Measurements from ENCODE around the gene TET2. TPM values are rescaled to one million over a fixed set of nuclear protein-coding genes. Genes with fewer than 3 reads are reported as not detected.

Gene TET2
- total RNA-seq, 1 experiment from 2014 or later = 3.4 TPM

DNA sequence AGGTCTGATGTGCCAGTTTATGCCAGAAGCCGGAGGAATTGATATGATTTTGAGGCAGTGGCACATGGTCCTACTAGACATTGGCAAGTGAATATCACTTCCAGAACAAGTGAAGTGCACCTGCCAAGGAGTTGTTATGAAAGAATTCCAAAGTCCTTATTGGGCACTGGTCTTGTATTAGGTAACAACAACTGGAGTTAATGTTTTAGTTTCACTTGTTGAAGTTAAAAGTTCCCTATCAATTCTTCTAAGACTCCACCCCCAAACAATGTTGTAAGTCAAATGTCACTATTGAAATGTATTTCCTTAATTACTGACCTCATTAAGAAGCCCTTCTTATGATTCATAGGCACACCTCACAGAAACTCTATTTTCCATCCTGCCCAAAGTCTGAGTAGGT is 3.1 kb downstream of the TET2 start:
- CTCF ChIA-PET = no interaction called here
- Mint-ChIP-seq H3K27ac (no peak overlapping the region), H3K27me3 (ENCODE audit: low read depth) (peaks cover 82% of the 10 kb centered on the region), H3K4me3 (no peak overlapping the region), H3K4me1 (peaks cover 24% of the 10 kb centered on the region), H3K9me3 (no peaks in the 10 kb centered on the region), H3K36me3 (no peaks in the 10 kb centered on the region)
- POLR2A ChIA-PET = no interaction called here
- DNase-seq (ENCODE audit: low spot score) (no peak), ATAC-seq (no peak)
- TF ChIP-seq, protein P1, sequence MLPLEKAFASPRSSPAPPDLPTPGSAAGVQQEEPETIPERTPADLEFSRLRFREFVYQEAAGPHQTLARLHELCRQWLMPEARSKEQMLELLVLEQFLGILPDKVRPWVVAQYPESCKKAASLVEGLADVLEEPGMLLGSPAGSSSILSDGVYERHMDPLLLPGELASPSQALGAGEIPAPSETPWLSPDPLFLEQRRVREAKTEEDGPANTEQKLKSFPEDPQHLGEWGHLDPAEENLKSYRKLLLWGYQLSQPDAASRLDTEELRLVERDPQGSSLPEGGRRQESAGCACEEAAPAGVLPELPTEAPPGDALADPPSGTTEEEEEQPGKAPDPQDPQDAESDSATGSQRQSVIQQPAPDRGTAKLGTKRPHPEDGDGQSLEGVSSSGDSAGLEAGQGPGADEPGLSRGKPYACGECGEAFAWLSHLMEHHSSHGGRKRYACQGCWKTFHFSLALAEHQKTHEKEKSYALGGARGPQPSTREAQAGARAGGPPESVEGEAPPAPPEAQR (CRISPR knock-in tag; IDR thresholded peaks at IDR 0.05) = no peak
- no peak for TF ChIP-seq ETV6 (CRISPR knock-in tag; IDR thresholded peaks at IDR 0.05)
- no peak for TF ChIP-seq NR3C1 (CRISPR knock-in tag; conservative IDR thresholded peaks at IDR 0.05; ENCODE audit: low read depth)
- no peak for TF ChIP-seq ZNF232 (CRISPR knock-in tag; IDR thresholded peaks at IDR 0.05)
- TF ChIP-seq, protein P2, sequence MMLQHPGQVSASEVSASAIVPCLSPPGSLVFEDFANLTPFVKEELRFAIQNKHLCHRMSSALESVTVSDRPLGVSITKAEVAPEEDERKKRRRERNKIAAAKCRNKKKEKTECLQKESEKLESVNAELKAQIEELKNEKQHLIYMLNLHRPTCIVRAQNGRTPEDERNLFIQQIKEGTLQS (CRISPR knock-in tag; conservative IDR thresholded peaks at IDR 0.05) = no peak
- no peak for TF ChIP-seq ZBTB21 (CRISPR knock-in tag; IDR thresholded peaks at IDR 0.05; ENCODE audit: borderline replicate concordance)
- TF ChIP-seq CBFB (CRISPR knock-in tag; IDR thresholded peaks at IDR 0.05; ENCODE audit: low read depth) = no peak

DNA sequence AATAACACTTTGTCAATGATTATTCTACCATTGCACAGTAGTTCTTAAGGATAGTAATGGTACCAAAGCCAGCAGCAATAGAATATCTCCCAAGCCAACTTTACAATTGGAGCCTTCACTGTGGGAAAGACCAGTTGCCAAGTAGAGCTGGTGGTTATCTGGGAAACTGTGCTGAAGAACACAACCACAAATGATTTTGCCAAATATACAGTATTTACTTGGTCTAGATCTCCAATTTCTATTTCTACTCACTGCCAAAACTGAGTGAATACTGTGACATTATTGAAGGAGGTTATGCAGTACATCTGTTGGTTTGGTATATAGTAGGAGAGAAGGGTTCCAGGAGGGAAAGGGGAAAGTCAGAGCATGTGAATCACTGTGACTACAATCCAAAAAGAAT is 3.8 kb downstream of the TET2 start:
- no peaks in the 10 kb centered on the region for H3K9me3 Mint-ChIP-seq
- TF ChIP-seq, protein P3, sequence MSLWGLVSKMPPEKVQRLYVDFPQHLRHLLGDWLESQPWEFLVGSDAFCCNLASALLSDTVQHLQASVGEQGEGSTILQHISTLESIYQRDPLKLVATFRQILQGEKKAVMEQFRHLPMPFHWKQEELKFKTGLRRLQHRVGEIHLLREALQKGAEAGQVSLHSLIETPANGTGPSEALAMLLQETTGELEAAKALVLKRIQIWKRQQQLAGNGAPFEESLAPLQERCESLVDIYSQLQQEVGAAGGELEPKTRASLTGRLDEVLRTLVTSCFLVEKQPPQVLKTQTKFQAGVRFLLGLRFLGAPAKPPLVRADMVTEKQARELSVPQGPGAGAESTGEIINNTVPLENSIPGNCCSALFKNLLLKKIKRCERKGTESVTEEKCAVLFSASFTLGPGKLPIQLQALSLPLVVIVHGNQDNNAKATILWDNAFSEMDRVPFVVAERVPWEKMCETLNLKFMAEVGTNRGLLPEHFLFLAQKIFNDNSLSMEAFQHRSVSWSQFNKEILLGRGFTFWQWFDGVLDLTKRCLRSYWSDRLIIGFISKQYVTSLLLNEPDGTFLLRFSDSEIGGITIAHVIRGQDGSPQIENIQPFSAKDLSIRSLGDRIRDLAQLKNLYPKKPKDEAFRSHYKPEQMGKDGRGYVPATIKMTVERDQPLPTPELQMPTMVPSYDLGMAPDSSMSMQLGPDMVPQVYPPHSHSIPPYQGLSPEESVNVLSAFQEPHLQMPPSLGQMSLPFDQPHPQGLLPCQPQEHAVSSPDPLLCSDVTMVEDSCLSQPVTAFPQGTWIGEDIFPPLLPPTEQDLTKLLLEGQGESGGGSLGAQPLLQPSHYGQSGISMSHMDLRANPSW (CRISPR knock-in tag; conservative IDR thresholded peaks at IDR 0.05; ENCODE audit: low read depth) = no peak
- TF ChIP-seq SOX15 (CRISPR knock-in tag; IDR thresholded peaks at IDR 0.05) = no peak
- TF ChIP-seq, protein P4, sequence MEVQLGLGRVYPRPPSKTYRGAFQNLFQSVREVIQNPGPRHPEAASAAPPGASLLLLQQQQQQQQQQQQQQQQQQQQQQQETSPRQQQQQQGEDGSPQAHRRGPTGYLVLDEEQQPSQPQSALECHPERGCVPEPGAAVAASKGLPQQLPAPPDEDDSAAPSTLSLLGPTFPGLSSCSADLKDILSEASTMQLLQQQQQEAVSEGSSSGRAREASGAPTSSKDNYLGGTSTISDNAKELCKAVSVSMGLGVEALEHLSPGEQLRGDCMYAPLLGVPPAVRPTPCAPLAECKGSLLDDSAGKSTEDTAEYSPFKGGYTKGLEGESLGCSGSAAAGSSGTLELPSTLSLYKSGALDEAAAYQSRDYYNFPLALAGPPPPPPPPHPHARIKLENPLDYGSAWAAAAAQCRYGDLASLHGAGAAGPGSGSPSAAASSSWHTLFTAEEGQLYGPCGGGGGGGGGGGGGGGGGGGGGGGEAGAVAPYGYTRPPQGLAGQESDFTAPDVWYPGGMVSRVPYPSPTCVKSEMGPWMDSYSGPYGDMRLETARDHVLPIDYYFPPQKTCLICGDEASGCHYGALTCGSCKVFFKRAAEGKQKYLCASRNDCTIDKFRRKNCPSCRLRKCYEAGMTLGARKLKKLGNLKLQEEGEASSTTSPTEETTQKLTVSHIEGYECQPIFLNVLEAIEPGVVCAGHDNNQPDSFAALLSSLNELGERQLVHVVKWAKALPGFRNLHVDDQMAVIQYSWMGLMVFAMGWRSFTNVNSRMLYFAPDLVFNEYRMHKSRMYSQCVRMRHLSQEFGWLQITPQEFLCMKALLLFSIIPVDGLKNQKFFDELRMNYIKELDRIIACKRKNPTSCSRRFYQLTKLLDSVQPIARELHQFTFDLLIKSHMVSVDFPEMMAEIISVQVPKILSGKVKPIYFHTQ (CRISPR knock-in tag; IDR thresholded peaks at IDR 0.05) = no peak
- no peak for TF ChIP-seq ZNF317 (CRISPR knock-in tag; IDR thresholded peaks at IDR 0.05; ENCODE audit: borderline replicate concordance, low read depth)
- no peak for TF ChIP-seq CREM (CRISPR knock-in tag; IDR thresholded peaks at IDR 0.05)
- TF ChIP-seq NFE2L1 (CRISPR knock-in tag; IDR thresholded peaks at IDR 0.05) = no peak
- TF ChIP-seq FOXJ3 (CRISPR knock-in tag; IDR thresholded peaks at IDR 0.05; ENCODE audit: borderline replicate concordance) = no peak
- no peak for TF ChIP-seq OVOL2 (CRISPR knock-in tag; IDR thresholded peaks at IDR 0.05; ENCODE audit: borderline replicate concordance)
- TF ChIP-seq ESRRA (CRISPR knock-in tag; IDR thresholded peaks at IDR 0.05; ENCODE audit: borderline replicate concordance) = no peak
- no peak for TF ChIP-seq ZNF396 (CRISPR knock-in tag; IDR thresholded peaks at IDR 0.05; ENCODE audit: borderline replicate concordance)
- TF ChIP-seq ZNF416 (CRISPR knock-in tag; IDR thresholded peaks at IDR 0.05) = no peak
- no peak for ATAC-seq
- no peaks in the 10 kb centered on the region for H3K36me3 Mint-ChIP-seq
- H3K27me3 Mint-ChIP-seq (ENCODE audit: low read depth) = peaks cover 82% of the 10 kb centered on the region
- H3K27ac Mint-ChIP-seq = no peak overlapping the region
- POLR2A ChIA-PET = no interaction called here
- H3K4me3 Mint-ChIP-seq = no peak overlapping the region
- no peak for DNase-seq (ENCODE audit: low spot score)
- peaks cover 22% of the 10 kb centered on the region for H3K4me1 Mint-ChIP-seq
- CTCF ChIA-PET = no interaction called here

All from WTC11 (cell line).